ENCODE data around the gene ADCY3.
A peak's percentile ranks its signal among the peaks of the same experiment; 100 is the strongest.

ADCY3 gene

GRCh38 chr2:24920098-24920808, at the start of gene ADCY3:
TSS of gene ADCY3 (minus strand) at chr2:24920237. CDS start at chr2:24918987, 1,250 bp downstream.
- peak; percentile 49 for DNase-seq (ENCODE audit: low read depth, low spot score)

GRCh38 chr2:24969784-24970183, 49.7 kb upstream of the ADCY3 start:
- no peak for DNase-seq (ENCODE audit: low read depth, low spot score)

- no peak for DNase-seq (ENCODE audit: low read depth, low spot score)
These were observed 41.9 kb upstream of the ADCY3 start for GRCh38 chr2:24961903-24962302.

GRCh38 chr2:24959761-24960160, 39.7 kb upstream of the ADCY3 start:
- DNase-seq (ENCODE audit: low read depth, low spot score), result no peak

- DNase-seq (ENCODE audit: low read depth, low spot score), result no peak
These were observed 38.4 kb upstream of the ADCY3 start for GRCh38 chr2:24958411-24958935.

- no peak for DNase-seq (ENCODE audit: low read depth, low spot score)
These were observed 37.9 kb upstream of the ADCY3 start for GRCh38 chr2:24957976-24958375.

GRCh38 chr2:24957221-24957620, 37.2 kb upstream of the ADCY3 start:
- DNase-seq (ENCODE audit: low read depth, low spot score), result no peak

- no peak for DNase-seq (ENCODE audit: low read depth, low spot score)
These were observed 35.9 kb upstream of the ADCY3 start for GRCh38 chr2:24955921-24956320.

- no peak for DNase-seq (ENCODE audit: low read depth, low spot score)
These were observed 35.2 kb upstream of the ADCY3 start for GRCh38 chr2:24955232-24955631.

- DNase-seq (ENCODE audit: low read depth, low spot score), result no peak
These were observed 30.1 kb upstream of the ADCY3 start for GRCh38 chr2:24950102-24950501.

GRCh38 chr2:24948506-24948905, 28.5 kb upstream of the ADCY3 start:
- no peak for DNase-seq (ENCODE audit: low read depth, low spot score)

- no peak for DNase-seq (ENCODE audit: low read depth, low spot score)
These were observed 27.6 kb upstream of the ADCY3 start for GRCh38 chr2:24947561-24948157.

- no peak for DNase-seq (ENCODE audit: low read depth, low spot score)
These were observed 25.9 kb upstream of the ADCY3 start for GRCh38 chr2:24945907-24946306.

GRCh38 chr2:24943427-24944053, 23.5 kb upstream of the ADCY3 start:
- DNase-seq (ENCODE audit: low read depth, low spot score), result no peak

- DNase-seq (ENCODE audit: low read depth, low spot score), result no peak
These were observed 19.3 kb upstream of the ADCY3 start for GRCh38 chr2:24939353-24939752.

- DNase-seq (ENCODE audit: low read depth, low spot score), result no peak
These were observed 17.2 kb upstream of the ADCY3 start for GRCh38 chr2:24937236-24937635.

GRCh38 chr2:24935145-24935544, 15.1 kb upstream of the ADCY3 start:
- DNase-seq (ENCODE audit: low read depth, low spot score), result no peak

GRCh38 chr2:24932715-24933114, 12.7 kb upstream of the ADCY3 start:
- no peak for DNase-seq (ENCODE audit: low read depth, low spot score)

- DNase-seq (ENCODE audit: low read depth, low spot score), result peak; percentile 34
These were observed 10.7 kb upstream of the ADCY3 start for GRCh38 chr2:24930768-24931167.

GRCh38 chr2:24929230-24929629, 9.2 kb upstream of the ADCY3 start:
- DNase-seq (ENCODE audit: low read depth, low spot score), result no peak

- no peak for DNase-seq (ENCODE audit: low read depth, low spot score)
These were observed 8.0 kb upstream of the ADCY3 start for GRCh38 chr2:24928036-24928435.

- peak; percentile 39 for DNase-seq (ENCODE audit: low read depth, low spot score)
These were observed 6.7 kb upstream of the ADCY3 start for GRCh38 chr2:24926602-24927252.

All from astrocyte of the hippocampus (primary cell).